Kidney (tissue), 14 donors: Measurements from ENCODE around the gene NSMF. TPM values are rescaled to one million over a fixed set of nuclear protein-coding genes. Genes with fewer than 3 reads are reported as not detected.

Source experiments
- DNase-seq, 5 donors: peaks; one replicate each; pipeline ENCODE4 v3.0.0-alpha.2; 2013 to 2020
- FAIRE-seq: peaks from 2 replicates; lab custom pipeline; 2012; peaks lifted over from hg19 to GRCh38; lab: Jason Lieb, UNC
- H3K27ac ChIP-seq, 2 donors: one replicate each; pipeline ENCODE4 v1.7.0; 2013; ENCODE audit warnings: low read depth in 2 of 2, low read length in 2 of 2, inconsistent platforms in 1 of 2
- H3K27me3 ChIP-seq: one replicate; pipeline ENCODE4 v1.7.1; 2013; ENCODE audit warnings: low read length, inconsistent platforms; ENCODE audit not compliant: control insufficient read depth, insufficient read depth
- H3K36me3 ChIP-seq, 3 donors: one replicate each; pipeline versions ENCODE4 v1.7.0 to v1.7.1; 2013; ENCODE audit warnings: low read length in 3 of 3, control low read depth in 1 of 3, inconsistent platforms in 1 of 3; ENCODE audit not compliant: insufficient read depth in 3 of 3, control insufficient read depth in 2 of 3
- H3K4me1 ChIP-seq, 3 donors: one replicate each; pipeline versions ENCODE4 v1.7.0 to v1.7.1; 2013; ENCODE audit warnings: low read length in 3 of 3, inconsistent platforms in 1 of 3, low read depth in 1 of 3; ENCODE audit not compliant: control insufficient read depth in 2 of 3, insufficient read depth in 2 of 3
- H3K4me3 ChIP-seq, 3 donors: one replicate each; pipeline versions ENCODE4 v1.7.0 to v1.8.1; 2013; ENCODE audit warnings: low read length in 3 of 3, control low read depth in 1 of 3, inconsistent platforms in 1 of 3
- H3K9ac ChIP-seq, 3 donors: one replicate each; pipeline versions ENCODE4 v1.7.0 to v1.7.1; 2013; ENCODE audit warnings: low read length in 3 of 3, control low read depth in 1 of 3, inconsistent platforms in 1 of 3
- H3K9me3 ChIP-seq, 3 donors: one replicate each; pipeline versions ENCODE4 v1.7.0 to v1.7.1; 2013; ENCODE audit warnings: low read length in 3 of 3, control low read depth in 1 of 3, inconsistent platforms in 1 of 3; ENCODE audit not compliant: control insufficient read depth in 2 of 3, insufficient read depth in 1 of 3
- CTCF ChIP-seq: IDR thresholded peaks from 3 replicates; pipeline ENCODE4 v1.5.1; 2012; ENCODE audit warnings: mild to moderate bottlenecking, moderate library complexity, borderline replicate concordance; ENCODE audit not compliant: insufficient read depth; ENCODE audit errors: extremely low read depth
- intact Hi-C: fragments of 100-400 bp; cut with DNase I; formaldehyde crosslinking; loops from one replicate; pipeline ENCODE4 v1.11.1; 2022
- polyA plus RNA-seq: library from polyadenylated mRNA; stranded (reverse); fragments of 350-450 nt; fragmentation: Illumina TruSeq; extraction: RNeasy Lipid Tissue Mini Kit (QIAGEN cat#74804); gene quantifications from one replicate; pipeline ENCODE4 v1.2.3, GENCODE V29; 2014; ENCODE audit warnings: low read depth, low replicate concordance; ENCODE audit not compliant: insufficient read depth
- total RNA-seq: library from RNA; stranded (reverse); fragmentation: NEBNext Ultra II Directional; extraction: Animal tissue kit (Norgen Biotek cat#: 25700); gene quantifications from one replicate; pipeline ENCODE4 v1.2.1, GENCODE V29; 2021
- donor health status: control.
- donor health status: control.
- donor health status: control.
- donor health status: control.
- donor health status: control.
- donor health status: DM: yes; HTN: yes; CAD: no.
- donor health status: Normal renal cell carcinoma (clear cell type).

NSMF gene
- total and polyA plus RNA-seq, 2 donors from 2014 or later: 32.7 to 49.5 TPM

- no peaks in the 10 kb centered on the region for H3K4me1 ChIP-seq
- H3K4me3 ChIP-seq: no peak overlapping the region
- DNase-seq: no peak
- FAIRE-seq: no peak
- TF ChIP-seq CTCF: no peak
- intact Hi-C loops: no loop called here
- H3K36me3 ChIP-seq: no peaks in the 10 kb centered on the region
- no peak overlapping the region for H3K27ac ChIP-seq
- H3K9ac ChIP-seq: no peak overlapping the region
- H3K27me3 ChIP-seq: no peaks in the 10 kb centered on the region
- no peaks in the 10 kb centered on the region for H3K9me3 ChIP-seq
Observed at GRCh38 chr9:137501457-137501856, 42.3 kb upstream of the NSMF start.

GRCh38 chr9:137500666-137501397 lies 41.7 kb upstream of the NSMF start:
- no peaks in the 10 kb centered on the region for H3K4me1 ChIP-seq
- intact Hi-C loops: no loop called here
- H3K9ac ChIP-seq: no peak overlapping the region
- TF ChIP-seq CTCF: no peak
- no peak overlapping the region for H3K27ac ChIP-seq
- no peak for DNase-seq
- no peaks in the 10 kb centered on the region for H3K36me3 ChIP-seq
- H3K27me3 ChIP-seq: no peaks in the 10 kb centered on the region
- H3K9me3 ChIP-seq: no peaks in the 10 kb centered on the region
- no peak overlapping the region for H3K4me3 ChIP-seq
- no peak for FAIRE-seq

- TF ChIP-seq CTCF: no peak
- FAIRE-seq (no peak), DNase-seq (peak in 1 of 5 donors; percentile 64)
- Histone ChIP-seq H3K36me3 (no peaks in the 10 kb centered on the region), H3K9me3 (no peaks in the 10 kb centered on the region), H3K27me3 (no peaks in the 10 kb centered on the region), H3K27ac (no peak overlapping the region), H3K9ac (no peak overlapping the region), H3K4me3 (no peak overlapping the region), H3K4me1 (no peaks in the 10 kb centered on the region)
- intact Hi-C loops: no loop called here
Observed at GRCh38 chr9:137499858-137500661, 40.9 kb upstream of the NSMF start.
